Medulla oblongata (tissue), 1 donor: ENCODE results near the gene CCDC188.

Experiments
- DNase-seq: peaks from one replicate; pipeline ENCODE4 v3.0.0-alpha.2; 2015; ENCODE audit errors: extremely low spot score

The CCDC188 gene

DNA sequence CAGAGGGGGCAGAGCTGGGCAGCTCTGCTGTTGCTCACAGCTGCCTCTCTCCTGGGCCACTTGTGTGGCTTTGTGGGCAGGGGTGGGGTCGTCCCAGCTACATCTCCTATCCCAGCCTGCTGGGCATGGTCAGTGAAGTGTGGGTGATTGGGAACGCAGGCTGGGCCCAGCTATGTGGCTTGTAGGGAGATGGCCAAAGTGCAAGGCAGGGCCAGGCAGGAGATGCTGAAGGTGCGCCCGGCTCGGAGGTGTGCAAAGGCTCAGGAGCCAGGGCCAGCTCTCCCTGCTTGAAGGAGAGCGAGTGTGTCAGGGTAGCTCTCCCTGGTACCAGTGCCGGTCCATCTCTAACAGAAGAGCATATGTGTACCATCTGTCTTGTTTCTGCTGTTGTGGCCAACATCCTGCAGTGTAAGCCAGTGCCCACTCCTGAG is 43.4 kb downstream of the CCDC188 start:
- no peak for DNase-seq

DNA sequence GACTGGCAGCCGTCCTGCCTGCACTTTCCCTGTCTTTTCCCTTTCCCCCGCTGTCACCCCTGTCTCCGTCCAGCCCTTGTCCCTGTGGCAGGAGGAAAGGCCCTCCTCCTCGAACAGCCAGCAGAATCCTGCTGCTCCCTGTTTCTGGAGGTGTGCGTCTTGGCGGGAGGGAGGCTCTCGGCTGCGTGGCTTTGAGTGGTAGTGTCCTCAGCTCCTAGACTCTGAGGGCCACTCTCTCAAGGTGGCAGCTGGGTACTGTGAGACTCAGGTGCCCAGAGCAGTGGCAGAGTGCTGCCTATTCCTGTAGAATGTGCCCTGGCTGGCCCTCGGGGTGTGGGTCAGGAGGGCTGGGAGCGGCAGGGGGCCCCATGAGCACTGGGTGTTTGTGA is 44.0 kb downstream of the CCDC188 start:
- DNase-seq = no peak

DNA sequence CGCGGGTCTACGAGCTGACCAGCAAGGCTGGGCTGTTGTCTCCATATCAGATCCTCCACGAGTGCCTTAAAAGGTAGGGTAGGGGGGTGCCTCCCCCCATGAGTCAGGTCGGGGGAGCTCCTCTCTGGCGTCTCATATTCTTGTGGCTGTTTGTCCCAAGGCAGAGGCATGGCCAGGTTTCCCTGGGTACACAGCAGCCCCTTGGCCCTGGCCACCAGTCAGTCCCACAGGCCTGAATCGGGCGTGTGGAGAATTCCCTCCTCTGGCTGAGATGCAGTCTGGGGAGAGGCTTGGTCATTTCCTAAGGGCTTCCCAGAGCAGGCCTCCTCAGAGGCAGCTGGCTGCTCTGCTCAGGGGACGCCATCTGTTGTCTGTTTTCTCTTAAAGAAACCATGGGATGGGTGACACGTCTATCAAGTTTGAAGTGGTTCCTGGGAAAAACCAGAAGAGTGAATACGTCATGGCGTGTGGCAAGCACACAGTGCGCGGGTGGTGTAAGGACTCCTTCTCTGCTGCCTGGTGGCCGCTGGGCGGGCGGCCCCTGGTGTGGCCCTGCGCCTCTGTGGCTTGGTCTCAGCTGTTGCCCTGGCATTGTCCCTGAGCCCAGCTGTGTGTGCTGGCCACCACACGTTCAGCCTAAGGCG is 44.5 kb downstream of the CCDC188 start:
- no peak for DNase-seq

DNA sequence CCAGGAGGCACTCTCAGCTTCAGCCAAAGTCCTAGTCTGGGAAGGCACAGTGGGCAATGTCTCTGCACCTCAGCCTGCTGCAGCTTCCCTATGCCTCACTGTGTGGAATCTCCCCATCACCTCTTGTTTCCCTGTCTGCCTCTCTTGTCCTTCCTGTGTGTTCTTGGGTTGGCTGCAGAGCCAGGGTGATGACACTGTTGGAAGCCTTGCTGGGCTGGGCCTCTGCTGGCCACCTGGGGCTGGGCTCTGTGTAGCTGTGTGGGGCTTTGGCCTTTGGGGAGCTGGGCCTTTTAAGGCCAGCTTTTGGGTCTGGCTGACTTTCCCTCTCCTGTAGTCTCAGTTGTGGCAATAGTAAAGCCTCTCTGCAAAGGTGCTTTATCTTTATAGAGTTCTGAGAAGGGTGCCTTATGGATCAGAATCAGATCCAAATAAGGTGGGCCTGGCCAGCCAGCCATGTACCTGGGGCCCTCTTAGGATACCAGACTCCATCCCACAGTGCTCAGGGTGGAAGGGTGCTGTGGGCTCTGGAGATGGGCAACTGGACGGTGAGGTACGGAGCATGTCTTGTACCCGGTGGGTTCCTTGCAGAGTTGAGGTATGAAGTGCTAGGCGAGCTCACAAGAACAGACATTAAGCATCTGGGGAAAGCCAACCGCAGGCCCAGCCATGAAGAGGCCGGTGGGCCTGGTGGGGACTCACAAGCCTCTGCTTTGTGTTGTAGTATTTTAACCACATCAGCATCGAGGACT is 45.2 kb downstream of the CCDC188 start:
- no peak for DNase-seq

DNA sequence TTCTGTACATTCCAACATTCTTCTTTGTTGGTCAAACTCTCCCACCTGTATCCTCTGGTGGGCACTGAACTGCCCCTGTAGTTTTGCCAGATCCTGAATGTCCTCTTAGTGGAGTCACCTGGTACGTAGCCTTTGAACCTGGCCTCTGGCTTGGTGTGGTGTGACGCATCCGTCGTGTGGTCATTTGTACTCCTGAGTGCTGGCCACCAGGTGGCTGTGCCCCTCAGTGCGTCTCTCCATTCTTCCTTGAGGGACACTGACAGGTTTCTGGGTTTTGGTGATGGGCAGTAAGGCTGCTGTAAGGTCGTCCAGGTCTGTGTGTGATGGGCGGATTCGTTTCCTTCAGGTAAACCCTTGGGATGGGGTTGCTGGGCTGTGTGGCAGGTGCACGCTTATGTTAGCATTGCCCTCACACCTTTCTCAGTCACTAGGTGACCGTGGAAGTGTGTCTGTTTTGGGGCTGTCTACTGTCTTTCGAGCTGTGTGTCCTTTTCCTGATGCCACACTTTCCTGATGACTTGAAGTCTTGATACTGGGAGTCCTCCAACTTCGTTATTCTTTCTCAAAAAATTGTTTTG is 48.6 kb downstream of the CCDC188 start:
- DNase-seq = no peak

DNA sequence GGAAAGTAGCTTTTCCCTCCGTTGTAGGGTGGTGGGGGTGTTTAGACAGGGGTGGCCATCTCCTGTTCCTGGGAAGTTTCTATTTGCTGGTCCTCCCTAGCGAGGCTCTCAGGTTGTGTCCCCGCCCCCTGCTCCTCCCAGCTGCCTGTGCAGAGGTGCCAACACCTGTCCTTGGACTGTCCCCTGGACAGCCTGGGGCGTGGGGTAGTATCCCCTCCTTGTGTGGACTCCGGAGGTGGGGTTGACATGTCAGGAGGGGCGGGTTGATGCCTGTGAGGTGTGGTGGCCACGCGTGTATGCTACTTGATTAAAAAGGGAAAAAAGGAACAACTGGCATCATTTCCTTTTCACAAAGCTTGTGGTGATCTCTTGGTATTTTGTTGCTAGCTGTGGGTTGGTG is 49.2 kb downstream of the CCDC188 start:
- no peak for DNase-seq

DNA sequence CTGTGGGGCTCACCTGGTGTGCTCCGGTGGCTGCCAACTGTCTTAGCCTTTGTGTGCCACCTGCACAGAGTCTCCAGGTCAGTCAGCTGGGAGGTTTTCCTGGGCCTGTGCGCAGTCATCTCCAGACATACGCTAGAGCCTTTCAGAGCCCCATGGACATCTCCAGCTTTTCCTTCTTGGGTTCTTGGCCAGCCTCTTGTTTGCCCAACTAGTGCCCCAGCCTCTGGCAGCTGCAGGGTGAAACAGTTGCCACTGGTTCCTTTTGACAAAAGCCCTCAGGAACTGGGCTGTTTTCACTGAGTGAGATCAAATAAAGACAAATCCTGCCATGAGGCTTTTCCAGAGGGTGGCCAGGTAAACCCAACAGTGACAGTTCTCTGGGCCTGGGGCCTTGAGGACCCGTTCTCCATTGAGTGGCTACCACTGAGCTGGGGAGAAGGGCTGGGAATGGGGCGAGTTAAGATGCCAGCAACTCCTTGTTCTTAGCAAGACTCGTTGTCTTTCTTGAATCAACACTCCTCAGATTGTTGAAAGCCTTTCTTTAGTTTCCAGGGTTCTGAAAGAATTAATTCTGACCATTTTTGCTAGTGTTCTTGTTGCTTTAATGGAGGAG is 51.6 kb downstream of the CCDC188 start:
- no peak for DNase-seq
